CD4-positive, alpha-beta T cell (primary cell): ENCODE measurements around the gene GPR17. TPM values are rescaled to one million over a fixed set of nuclear protein-coding genes. Genes with fewer than 3 reads are reported as not detected.
A peak's percentile ranks its signal among the peaks of the same experiment; 100 is the strongest.

ENCODE experiments used
- ATAC-seq: fragments of 200-7000 bp; cut with Tn5 transposase; one replicate; pipeline ENCODE4 v1.10.0; 2022; ENCODE audit warnings: mild to moderate bottlenecking; ENCODE audit not compliant: poor library complexity
- CTCF ChIA-PET: fragments of 350-600 bp; sonication (Branson Sonifier 250); formaldehyde crosslinking; loops from one replicate; lab custom pipeline; 2021; ENCODE audit warnings: antibody characterized with exemption, inconsistent platforms; lab: Charles Lee
- POLR2A ChIA-PET: fragments of 350-600 bp; sonication (Branson Sonifier 250); formaldehyde crosslinking; loops from one replicate; lab custom pipeline; 2021; ENCODE audit warnings: antibody characterized with exemption, inconsistent platforms; lab: Charles Lee
- DNase-seq, 14 experiments: peaks; one replicate each; pipeline ENCODE4 v3.0.0-alpha.2; 2013 to 2020; ENCODE audit warnings: mixed read lengths in 2 of 14
- H3K27ac ChIP-seq, 2 donors: one replicate each; pipeline versions ENCODE4 v1.5.1 to v1.7.0; 2013; ENCODE audit warnings: low read length in 2 of 2, low read depth in 1 of 2, mild to moderate bottlenecking in 1 of 2
- H3K27me3 ChIP-seq, 2 experiments: 1 replicate in 1 of 2; 2 replicates in 1 of 2; pipeline versions ENCODE4 v1.6.1 to v1.7.0; 2013; ENCODE audit warnings: low read length in 2 of 2, control low read depth in 1 of 2, mild to moderate bottlenecking in 1 of 2, moderate library complexity in 1 of 2; ENCODE audit not compliant: insufficient read depth in 2 of 2, control insufficient read depth in 1 of 2
- H3K36me3 ChIP-seq: one replicate; pipeline ENCODE4 v1.6.1; 2013; ENCODE audit warnings: low read length, control low read depth; ENCODE audit not compliant: insufficient read depth
- H3K4me1 ChIP-seq: one replicate; pipeline ENCODE4 v1.6.1; 2013; ENCODE audit warnings: low read length, control low read depth; ENCODE audit not compliant: insufficient read depth
- H3K4me3 ChIP-seq: one replicate; pipeline ENCODE4 v1.5.1; 2013; ENCODE audit warnings: mild to moderate bottlenecking, low read length, moderate library complexity
- H3K9me3 ChIP-seq, 2 experiments: 1 replicate in 1 of 2; 2 replicates in 1 of 2; pipeline versions ENCODE4 v1.6.1 to v1.7.0; 2013; ENCODE audit warnings: low read length in 2 of 2, mild to moderate bottlenecking in 2 of 2, control low read depth in 1 of 2, moderate library complexity in 1 of 2; ENCODE audit not compliant: control insufficient read depth in 1 of 2, insufficient read depth in 1 of 2
- H3K27ac Mint-ChIP-seq: one replicate; pipeline ENCODE4 v1.8.0; 2020; ENCODE audit warnings: mixed read lengths
- H3K27me3 Mint-ChIP-seq: one replicate; pipeline ENCODE4 v1.8.0; 2021; ENCODE audit warnings: mixed read lengths
- H3K36me3 Mint-ChIP-seq: one replicate; pipeline ENCODE4 v1.8.0; 2021; ENCODE audit warnings: low read depth, mixed read lengths
- H3K4me1 Mint-ChIP-seq: one replicate; pipeline ENCODE4 v1.8.0; 2021; ENCODE audit warnings: low read depth, mixed read lengths
- H3K4me3 Mint-ChIP-seq: one replicate; pipeline ENCODE4 v1.8.0; 2020; ENCODE audit warnings: mild to moderate bottlenecking, mixed read lengths
- H3K9me3 Mint-ChIP-seq: one replicate; pipeline ENCODE4 v1.8.0; 2020; ENCODE audit warnings: mixed read lengths
- CTCF ChIP-seq: fragments of 200-600 bp; IDR thresholded peaks from one replicate; pipeline ENCODE4 v1.8.0; 2022; ENCODE audit warnings: antibody characterized with exemption, mild to moderate bottlenecking
- intact Hi-C, 2 experiments: fragments of 100-400 bp; cut with DNase I in 1 of 2; cut with micrococcal nuclease in 1 of 2; formaldehyde crosslinking; loops; one replicate each; pipeline versions ENCODE4 v1.15.1 to v1.9.0; 2023 to 2025; cut with DNase I, micrococcal nuclease
- total RNA-seq, 174 experiments: library from RNA in 2 of 174; stranded (reverse) in 2 of 174; gene quantifications; one replicate each; pipeline ENCODE4 v1.2.3 and lab custom pipeline; 2021 to 2026

The GPR17 gene
- total RNA-seq, 2 experiments from 2014 or later = not detected

- ATAC-seq = no peak
- H3K4me3 ChIP-seq = no peak overlapping the region
- peaks cover 0 to 2% of the 10 kb centered on the region in 2 experiments for H3K27me3 ChIP-seq
- H3K4me1 ChIP-seq = peaks cover 10% of the 10 kb centered on the region
- ChIA-PET CTCF (no interaction called here), POLR2A (no interaction called here)
- Mint-ChIP-seq H3K27ac (no peak overlapping the region), H3K27me3 (no peaks in the 10 kb centered on the region), H3K4me3 (no peak overlapping the region), H3K9me3 (peaks cover 6% of the 10 kb centered on the region), H3K36me3 (no peaks in the 10 kb centered on the region), H3K4me1 (peaks cover 17% of the 10 kb centered on the region)
- no peak for TF ChIP-seq CTCF
- H3K36me3 ChIP-seq = no peaks in the 10 kb centered on the region
- no peak overlapping the region for H3K27ac ChIP-seq
- H3K9me3 ChIP-seq = peaks cover 9 to 19% of the 10 kb centered on the region in 2 experiments
- intact Hi-C loops = no loop called here
- DNase-seq = peak in 1 of 14 experiments; percentile 17
Measured at GRCh38 chr2:127611076-127611925, 34.7 kb upstream of the GPR17 start.

GRCh38 chr2:127612111-127612822 is 33.7 kb upstream of the GPR17 start:
- H3K27me3 Mint-ChIP-seq = no peaks in the 10 kb centered on the region
- ChIA-PET POLR2A (interaction anchor here (0.9 kb wide), 1 partner anchor 15 kb away, joined by 3 read pairs; no protein-coding TSS in a partner anchor), CTCF (no interaction called here)
- H3K9me3 Mint-ChIP-seq = peaks cover 6% of the 10 kb centered on the region
- H3K4me3 ChIP-seq = no peak overlapping the region
- peaks cover 26% of the 10 kb centered on the region for H3K4me1 Mint-ChIP-seq
- H3K27me3 ChIP-seq = peaks cover 0 to 2% of the 10 kb centered on the region in 2 experiments
- DNase-seq (peak in 1 of 14 experiments; percentile 17), ATAC-seq (no peak)
- no peaks in the 10 kb centered on the region for H3K36me3 ChIP-seq
- intact Hi-C loops = no loop called here
- H3K4me3 Mint-ChIP-seq = no peak overlapping the region
- no peaks in the 10 kb centered on the region for H3K36me3 Mint-ChIP-seq
- H3K9me3 ChIP-seq = peaks cover 9 to 19% of the 10 kb centered on the region in 2 experiments
- no peak overlapping the region for H3K27ac Mint-ChIP-seq
- TF ChIP-seq CTCF = no peak
- no peak overlapping the region for H3K27ac ChIP-seq
- H3K4me1 ChIP-seq = peaks cover 13% of the 10 kb centered on the region

GRCh38 chr2:127614246-127614645 is 31.7 kb upstream of the GPR17 start:
- Mint-ChIP-seq H3K27ac (no peak overlapping the region), H3K4me3 (no peak overlapping the region), H3K27me3 (no peaks in the 10 kb centered on the region), H3K9me3 (peaks cover 6% of the 10 kb centered on the region), H3K4me1 (peaks cover 32% of the 10 kb centered on the region), H3K36me3 (no peaks in the 10 kb centered on the region)
- TF ChIP-seq CTCF = no peak
- peaks cover 8% of the 10 kb centered on the region for H3K4me1 ChIP-seq
- no peak overlapping the region for H3K27ac ChIP-seq
- peaks cover 9 to 19% of the 10 kb centered on the region in 2 experiments for H3K9me3 ChIP-seq
- intact Hi-C loops = no loop called here
- no peak for DNase-seq
- no peak for ATAC-seq
- H3K4me3 ChIP-seq = no peak overlapping the region
- no peaks in the 10 kb centered on the region for H3K36me3 ChIP-seq
- peaks cover 0 to 2% of the 10 kb centered on the region in 2 experiments for H3K27me3 ChIP-seq
- ChIA-PET POLR2A (interaction anchor here (1.0 to 1.6 kb wide), 2 partner anchors 21 to 88 kb away, joined by 3 to 8 read pairs; partner anchors contain the start of gene SFT2D3), CTCF (interaction anchor here (1.3 kb wide), 1 partner anchor 35 kb away, joined by 3 read pairs; no protein-coding TSS in a partner anchor)
